ENCODE measurements around the gene KLF2. TPM values are rescaled to one million over a fixed set of nuclear protein-coding genes. Genes with fewer than 3 reads are reported as not detected.
A peak's percentile ranks its signal among the peaks of the same experiment; 100 is the strongest.

KLF2 gene
- total RNA-seq, 1 donor from 2014 or later: 2.7 TPM

- Mint-ChIP-seq H3K4me1 (ENCODE audit: low read depth) (peaks cover 8% of the 10 kb centered on the region), H3K27ac (no peak overlapping the region), H3K27me3 (ENCODE audit: low read depth) (peaks cover 50% of the 10 kb centered on the region), H3K36me3 (ENCODE audit: low read depth) (peaks cover 3% of the 10 kb centered on the region), H3K9me3 (no peaks in the 10 kb centered on the region), H3K4me3 (ENCODE audit: low read depth) (no peak overlapping the region)
- no peak for DNase-seq (ENCODE audit: low spot score)
- intact Hi-C loops (cut with micrococcal nuclease): no loop called here
Measured at GRCh38 chr19:16319481-16319880, 5.1 kb upstream of the KLF2 start.

- no peak for DNase-seq (ENCODE audit: low spot score)
- intact Hi-C loops (cut with micrococcal nuclease): no loop called here
- Mint-ChIP-seq H3K4me3 (ENCODE audit: low read depth) (no peak overlapping the region), H3K9me3 (no peaks in the 10 kb centered on the region), H3K27me3 (ENCODE audit: low read depth) (peaks cover 46% of the 10 kb centered on the region), H3K27ac (no peak overlapping the region), H3K4me1 (ENCODE audit: low read depth) (peaks cover 10% of the 10 kb centered on the region), H3K36me3 (ENCODE audit: low read depth) (peaks cover 6% of the 10 kb centered on the region)
Measured at GRCh38 chr19:16320987-16321386, 3.6 kb upstream of the KLF2 start.

GRCh38 chr19:16325161-16325527 lies 518 bp downstream of the KLF2 start:
- intact Hi-C loops (cut with micrococcal nuclease): loop anchor here (5.0 kb wide), 4 partner anchors 43 to 248 kb away; partner anchors contain the start of gene TPM4
- peaks cover 42% of the 10 kb centered on the region for H3K4me1 Mint-ChIP-seq (ENCODE audit: low read depth)
- H3K27me3 Mint-ChIP-seq (ENCODE audit: low read depth): peaks cover 33% of the 10 kb centered on the region
- no peaks in the 10 kb centered on the region for H3K9me3 Mint-ChIP-seq
- no peak overlapping the region for H3K27ac Mint-ChIP-seq
- H3K36me3 Mint-ChIP-seq (ENCODE audit: low read depth): peaks cover 37% of the 10 kb centered on the region
- H3K4me3 Mint-ChIP-seq (ENCODE audit: low read depth): no peak overlapping the region
- peak; percentile 49 for DNase-seq (ENCODE audit: low spot score)

GRCh38 chr19:16325641-16326400 lies 1.2 kb downstream of the KLF2 start:
- intact Hi-C loops (cut with micrococcal nuclease): loop anchor here (5.0 kb wide), 4 partner anchors 44 to 249 kb away; partner anchors contain the start of gene TPM4

GRCh38 chr19:16326401-16327168 lies 2.0 kb downstream of the KLF2 start:
- intact Hi-C loops (cut with micrococcal nuclease): loop anchor here (5.0 kb wide), 4 partner anchors 44 to 249 kb away; partner anchors contain the start of gene TPM4
- H3K27me3 Mint-ChIP-seq (ENCODE audit: low read depth): peaks cover 27% of the 10 kb centered on the region
- peak overlapping the region; percentile 25 for H3K27ac Mint-ChIP-seq
- no peaks in the 10 kb centered on the region for H3K9me3 Mint-ChIP-seq
- peak; percentile 59 for DNase-seq (ENCODE audit: low spot score)
- peaks cover 54% of the 10 kb centered on the region for H3K4me1 Mint-ChIP-seq (ENCODE audit: low read depth)
- peaks cover 37% of the 10 kb centered on the region for H3K36me3 Mint-ChIP-seq (ENCODE audit: low read depth)
- H3K4me3 Mint-ChIP-seq (ENCODE audit: low read depth): peak overlapping the region; percentile 81

More at GRCh38 chr19:16325641-16326400, 1.2 kb downstream of the KLF2 start:
- H3K4me3 Mint-ChIP-seq (ENCODE audit: low read depth): peak overlapping the region; percentile 81
- DNase-seq (ENCODE audit: low spot score): peak; percentile 63
- peaks cover 37% of the 10 kb centered on the region for H3K36me3 Mint-ChIP-seq (ENCODE audit: low read depth)
- H3K4me1 Mint-ChIP-seq (ENCODE audit: low read depth): peaks cover 47% of the 10 kb centered on the region
- H3K9me3 Mint-ChIP-seq: no peaks in the 10 kb centered on the region
- H3K27ac Mint-ChIP-seq: peak overlapping the region; percentile 25
- H3K27me3 Mint-ChIP-seq (ENCODE audit: low read depth): peaks cover 31% of the 10 kb centered on the region

- no peak overlapping the region for H3K27ac Mint-ChIP-seq
- peak overlapping the region; percentile 81 for H3K4me3 Mint-ChIP-seq (ENCODE audit: low read depth)
- intact Hi-C loops (cut with micrococcal nuclease): loop anchor here (5.0 kb wide), 4 partner anchors 45 to 250 kb away; partner anchors contain the start of gene TPM4
- H3K27me3 Mint-ChIP-seq (ENCODE audit: low read depth): peaks cover 26% of the 10 kb centered on the region
- H3K9me3 Mint-ChIP-seq: no peaks in the 10 kb centered on the region
- peaks cover 55% of the 10 kb centered on the region for H3K4me1 Mint-ChIP-seq (ENCODE audit: low read depth)
- peaks cover 37% of the 10 kb centered on the region for H3K36me3 Mint-ChIP-seq (ENCODE audit: low read depth)
- DNase-seq (ENCODE audit: low spot score): no peak
Measured at GRCh38 chr19:16327169-16327475, 2.5 kb downstream of the KLF2 start.

- Mint-ChIP-seq H3K9me3 (no peaks in the 10 kb centered on the region), H3K36me3 (ENCODE audit: low read depth) (peaks cover 37% of the 10 kb centered on the region), H3K27ac (no peak overlapping the region), H3K4me1 (ENCODE audit: low read depth) (peaks cover 55% of the 10 kb centered on the region), H3K27me3 (ENCODE audit: low read depth) (peaks cover 23% of the 10 kb centered on the region), H3K4me3 (ENCODE audit: low read depth) (peak overlapping the region; percentile 81)
- no peak for DNase-seq (ENCODE audit: low spot score)
- intact Hi-C loops (cut with micrococcal nuclease): loop anchor here (5.0 kb wide), 4 partner anchors 45 to 250 kb away; partner anchors contain the start of gene TPM4
Measured at GRCh38 chr19:16327501-16327900, 2.9 kb downstream of the KLF2 start.

- Mint-ChIP-seq H3K4me3 (ENCODE audit: low read depth) (peak overlapping the region; percentile 81), H3K36me3 (ENCODE audit: low read depth) (peaks cover 37% of the 10 kb centered on the region), H3K4me1 (ENCODE audit: low read depth) (peaks cover 53% of the 10 kb centered on the region), H3K27ac (peak overlapping the region; percentile 13), H3K9me3 (no peaks in the 10 kb centered on the region), H3K27me3 (ENCODE audit: low read depth) (peaks cover 16% of the 10 kb centered on the region)
- peak; percentile 57 for DNase-seq (ENCODE audit: low spot score)
- intact Hi-C loops (cut with micrococcal nuclease): loop anchor here (1.0 to 5.0 kb wide), 5 partner anchors 14 to 251 kb away; partner anchors contain the start of gene TPM4
Measured at GRCh38 chr19:16327911-16328823, 3.5 kb downstream of the KLF2 start.

- intact Hi-C loops (cut with micrococcal nuclease): loop anchor here (1.0 to 5.0 kb wide), 5 partner anchors 13 to 252 kb away; partner anchors contain the start of gene TPM4
- H3K27me3 Mint-ChIP-seq (ENCODE audit: low read depth): peaks cover 12% of the 10 kb centered on the region
- H3K4me1 Mint-ChIP-seq (ENCODE audit: low read depth): peaks cover 56% of the 10 kb centered on the region
- DNase-seq (ENCODE audit: low spot score): peak; percentile 40
- H3K4me3 Mint-ChIP-seq (ENCODE audit: low read depth): peak overlapping the region; percentile 81
- H3K27ac Mint-ChIP-seq: peak overlapping the region; percentile 71
- no peaks in the 10 kb centered on the region for H3K9me3 Mint-ChIP-seq
- peaks cover 37% of the 10 kb centered on the region for H3K36me3 Mint-ChIP-seq (ENCODE audit: low read depth)
Measured at GRCh38 chr19:16328824-16329482, 4.3 kb downstream of the KLF2 start.

- peaks cover 37% of the 10 kb centered on the region for H3K36me3 Mint-ChIP-seq (ENCODE audit: low read depth)
- no peaks in the 10 kb centered on the region for H3K9me3 Mint-ChIP-seq
- intact Hi-C loops (cut with micrococcal nuclease): loop anchor here (1.0 to 2.0 kb wide), 3 partner anchors 9 to 41 kb away; no protein-coding TSS in a partner anchor
- H3K4me3 Mint-ChIP-seq (ENCODE audit: low read depth): peak overlapping the region; percentile 11
- peaks cover 15% of the 10 kb centered on the region for H3K27me3 Mint-ChIP-seq (ENCODE audit: low read depth)
- peak; percentile 90 for DNase-seq (ENCODE audit: low spot score)
- no peak overlapping the region for H3K27ac Mint-ChIP-seq
- peaks cover 57% of the 10 kb centered on the region for H3K4me1 Mint-ChIP-seq (ENCODE audit: low read depth)
Measured at GRCh38 chr19:16330368-16330801, 5.8 kb downstream of the KLF2 start.

GRCh38 chr19:16330806-16331690 lies 6.4 kb downstream of the KLF2 start:
- intact Hi-C loops (cut with micrococcal nuclease): loop anchor here (1.0 to 2.0 kb wide), 3 partner anchors 8 to 40 kb away; no protein-coding TSS in a partner anchor
- H3K36me3 Mint-ChIP-seq (ENCODE audit: low read depth): peaks cover 33% of the 10 kb centered on the region
- H3K4me3 Mint-ChIP-seq (ENCODE audit: low read depth): no peak overlapping the region
- H3K27me3 Mint-ChIP-seq (ENCODE audit: low read depth): peaks cover 14% of the 10 kb centered on the region
- peaks cover 55% of the 10 kb centered on the region for H3K4me1 Mint-ChIP-seq (ENCODE audit: low read depth)
- no peaks in the 10 kb centered on the region for H3K9me3 Mint-ChIP-seq
- H3K27ac Mint-ChIP-seq: no peak overlapping the region
- peak; percentile 30 for DNase-seq (ENCODE audit: low spot score)

All from activated T-helper 2 cell treated with anti-CD3 and anti-CD28 coated beads, Interferon-gamma antibody, Interleukin-2, Interleukin-4, amounts not matched to agents 10 μg/mL and 5 μg/mL and 100 μg/mL, durations not matched to agents 14 hours and 24 hours and 36 hours (primary cell).